ENCODE results near the gene SUPT20HL1. TPM values are rescaled to one million over a fixed set of nuclear protein-coding genes. Genes with fewer than 3 reads are reported as not detected.
"Not testable (repeated sequence)": the region's sequence is repeated elsewhere in the genome, so short reads cannot be mapped to it uniquely, and the experiment has no call there.

The SUPT20HL1 gene
- total and polyA plus RNA-seq, 2 experiments from 2014 or later: not detected

DNA sequence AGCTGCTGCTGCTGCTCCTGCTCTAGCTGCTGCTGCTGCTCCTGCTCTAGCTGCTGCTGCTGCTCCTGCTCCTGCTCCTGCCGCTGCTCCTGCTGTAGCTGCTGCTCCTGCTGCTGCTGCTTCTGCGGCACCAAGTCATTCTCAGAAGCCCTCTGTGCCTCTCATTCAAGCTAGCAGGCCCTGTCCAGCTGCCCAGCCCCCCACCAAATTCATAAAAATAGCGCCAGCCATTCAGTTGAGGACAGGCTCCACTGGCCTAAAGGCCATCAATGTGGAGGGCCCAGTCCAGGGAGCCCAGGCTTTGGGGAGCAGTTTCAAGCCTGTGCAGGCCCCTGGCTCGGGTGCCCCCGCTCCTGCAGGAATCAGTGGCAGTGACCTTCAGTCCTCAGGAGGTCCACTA is 3.9 kb downstream of the SUPT20HL1 start:
- Histone ChIP-seq H3K36me3 (ENCODE audit: low read depth) (no peaks in the 10 kb centered on the region), H3K9me2 (ENCODE audit: insufficient read depth) (no peaks in the 10 kb centered on the region), H3K9ac (no peak overlapping the region), H3K27me3 (replicated peaks; ENCODE audit: insufficient read depth) (no peaks in the 10 kb centered on the region), H2AFZ (no peak overlapping the region), H3K79me2 (ENCODE audit: insufficient read depth) (no peaks in the 10 kb centered on the region), H3F3A (ENCODE audit: insufficient read depth) (no peaks in the 10 kb centered on the region), H3K4me3 (no peak overlapping the region), H3K4me2 (ENCODE audit: unreplicated experiment) (no peak overlapping the region), H3K27ac (no peak overlapping the region), H3K4me1 (ENCODE audit: insufficient read depth) (no peaks in the 10 kb centered on the region), H4K20me1 (ENCODE audit: insufficient read depth) (no peaks in the 10 kb centered on the region), H3K9me3 (ENCODE audit: low read depth) (no peaks in the 10 kb centered on the region)
- TF ChIP-seq EZH2 (IDR thresholded peaks at IDR 0.05; ENCODE audit: insufficient read depth, poor library complexity, severe bottlenecking): no peak
- TF ChIP-seq EZH2phosphoT487 (IDR thresholded peaks at IDR 0.05; ENCODE audit: insufficient read depth, low read depth): no peak
- no peak for DNase-seq
- WGBS, 2 experiments (ENCODE audit: low coverage in 1 of 2, low lambda C conversion rate in 2 of 2, missing lambda C conversion rate in 2 of 2): 97 to 100% methylated on average over 3 of the region's 5 CpGs
- in situ Hi-C loops (cut with MboI): no loop called here

- Histone ChIP-seq H3K36me3 (ENCODE audit: low read depth) (no peaks in the 10 kb centered on the region), H3K9ac (no peak overlapping the region), H3K9me3 (ENCODE audit: low read depth) (no peaks in the 10 kb centered on the region), H3K27me3 (replicated peaks; ENCODE audit: insufficient read depth) (no peaks in the 10 kb centered on the region), H3F3A (ENCODE audit: insufficient read depth) (no peaks in the 10 kb centered on the region), H3K4me1 (ENCODE audit: insufficient read depth) (no peaks in the 10 kb centered on the region), H3K9me2 (ENCODE audit: insufficient read depth) (no peaks in the 10 kb centered on the region), H3K4me2 (ENCODE audit: unreplicated experiment) (no peak overlapping the region), H3K79me2 (ENCODE audit: insufficient read depth) (no peaks in the 10 kb centered on the region), H3K27ac (no peak overlapping the region), H3K4me3 (no peak overlapping the region), H2AFZ (no peak overlapping the region), H4K20me1 (ENCODE audit: insufficient read depth) (no peaks in the 10 kb centered on the region)
- in situ Hi-C loops (cut with MboI): no loop called here
- WGBS, 2 experiments (ENCODE audit: low coverage in 1 of 2, low lambda C conversion rate in 2 of 2, missing lambda C conversion rate in 2 of 2): 98 to 100% methylated on average over 7 to 10 of the region's 14 CpGs
- DNase-seq: no peak
- TF ChIP-seq EZH2phosphoT487 (IDR thresholded peaks at IDR 0.05; ENCODE audit: insufficient read depth, low read depth) (no peak), EZH2 (IDR thresholded peaks at IDR 0.05; ENCODE audit: insufficient read depth, poor library complexity, severe bottlenecking) (no peak)
These were observed 4.6 kb downstream of the SUPT20HL1 start for GRCh38 chrX:24364851-24365538.

DNA sequence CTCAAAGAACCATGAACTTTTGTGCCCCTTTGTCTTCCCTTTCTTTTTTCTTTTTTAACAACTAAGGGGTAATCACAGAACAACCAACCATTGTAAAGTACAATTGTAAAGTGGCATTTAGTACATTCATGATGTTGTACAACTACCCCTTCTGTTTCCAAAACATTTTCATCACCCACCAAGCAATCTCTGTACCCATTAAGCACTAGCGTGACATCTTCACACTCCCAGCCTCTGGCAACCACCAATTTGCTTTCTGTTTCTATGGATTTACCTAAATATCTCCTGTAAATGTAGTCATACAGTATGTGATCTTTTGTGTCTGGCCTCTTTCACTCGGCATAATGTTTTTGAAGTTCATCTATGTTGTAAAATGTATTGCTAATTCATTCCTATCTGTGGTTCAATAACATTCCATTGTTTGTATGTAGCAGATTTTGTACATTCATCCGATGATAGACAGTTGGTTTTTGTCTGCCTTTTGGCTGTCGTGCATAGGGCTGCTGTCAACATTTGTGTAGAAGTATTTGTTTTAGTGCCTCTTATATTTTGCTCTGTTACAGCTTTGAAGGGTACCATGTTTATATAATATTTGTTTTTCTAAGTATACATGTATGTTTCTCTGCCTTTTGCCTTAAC is 6.4 kb downstream of the SUPT20HL1 start:
- H3K27ac ChIP-seq; H3K27me3 ChIP-seq (replicated peaks; ENCODE audit: insufficient read depth); H3K79me2 ChIP-seq (ENCODE audit: insufficient read depth); H3K9me2 ChIP-seq (ENCODE audit: insufficient read depth); H3F3A ChIP-seq (ENCODE audit: insufficient read depth); H4K20me1 ChIP-seq (ENCODE audit: insufficient read depth); H2AFZ ChIP-seq; H3K9ac ChIP-seq; H3K4me3 ChIP-seq; H3K36me3 ChIP-seq (ENCODE audit: low read depth); H3K4me1 ChIP-seq (ENCODE audit: insufficient read depth); in situ Hi-C loops (cut with MboI); DNase-seq; H3K9me3 ChIP-seq (ENCODE audit: low read depth); H3K4me2 ChIP-seq (ENCODE audit: unreplicated experiment): not testable (repeated sequence)
- 70 to 75% methylated on average over 3 to 4 of the region's 4 CpGs for WGBS, 2 experiments (ENCODE audit: low coverage in 1 of 2, low lambda C conversion rate in 2 of 2, missing lambda C conversion rate in 2 of 2)

DNA sequence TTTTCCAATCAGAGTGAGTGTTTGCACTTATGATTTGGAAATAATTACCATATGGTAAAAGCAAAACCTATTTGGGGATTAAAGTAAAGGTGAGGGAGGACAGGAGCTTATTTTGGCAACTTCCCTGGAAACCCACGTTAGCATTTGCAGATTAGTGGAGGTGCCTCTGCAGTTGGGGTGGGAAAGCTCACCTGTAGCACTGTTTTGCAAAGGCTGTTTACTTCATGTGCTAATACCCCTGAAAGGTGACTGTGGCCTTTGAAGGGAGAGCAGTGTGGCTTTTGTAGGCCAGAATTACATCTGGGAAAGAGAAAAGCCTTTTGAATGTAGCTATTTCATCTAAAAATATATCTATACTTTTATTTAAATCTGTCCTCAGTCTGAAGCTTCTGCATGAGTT is 9.4 kb downstream of the SUPT20HL1 start:
- H3K27me3 ChIP-seq (replicated peaks; ENCODE audit: insufficient read depth): no peaks in the 10 kb centered on the region
- H3K4me1 ChIP-seq (ENCODE audit: insufficient read depth): no peaks in the 10 kb centered on the region
- H3K79me2 ChIP-seq (ENCODE audit: insufficient read depth): no peaks in the 10 kb centered on the region
- no peak overlapping the region for H3K27ac ChIP-seq
- in situ Hi-C loops (cut with MboI): no loop called here
- no peak overlapping the region for H3K9ac ChIP-seq
- no peak overlapping the region for H2AFZ ChIP-seq
- no peaks in the 10 kb centered on the region for H3K9me3 ChIP-seq (ENCODE audit: low read depth)
- TF ChIP-seq EZH2phosphoT487 (IDR thresholded peaks at IDR 0.05; ENCODE audit: insufficient read depth, low read depth) (no peak), EZH2 (IDR thresholded peaks at IDR 0.05; ENCODE audit: insufficient read depth, poor library complexity, severe bottlenecking) (no peak)
- H3K36me3 ChIP-seq (ENCODE audit: low read depth): no peaks in the 10 kb centered on the region
- no peak overlapping the region for H3K4me2 ChIP-seq (ENCODE audit: unreplicated experiment)
- no peak for DNase-seq
- WGBS, 2 experiments (ENCODE audit: low coverage in 1 of 2, low lambda C conversion rate in 2 of 2, missing lambda C conversion rate in 2 of 2): 30 to 56% methylated on average over 1 of the region's 1 CpG
- no peaks in the 10 kb centered on the region for H3K9me2 ChIP-seq (ENCODE audit: insufficient read depth)
- H4K20me1 ChIP-seq (ENCODE audit: insufficient read depth): no peaks in the 10 kb centered on the region
- no peaks in the 10 kb centered on the region for H3F3A ChIP-seq (ENCODE audit: insufficient read depth)
- H3K4me3 ChIP-seq: no peak overlapping the region

Data from GM23248 (cell line).